NB4 (cell line): ENCODE results near the gene MDGA2.

ENCODE experiments used
- MYC ChIP-seq: IDR thresholded peaks from 2 replicates; pipeline ENCODE4 v1.6.1; 2011; ENCODE audit warnings: low read depth, low read length
- POLR2A ChIP-seq: IDR thresholded peaks from 2 replicates; pipeline ENCODE4 v1.6.1; 2011; ENCODE audit warnings: mild to moderate bottlenecking; ENCODE audit not compliant: insufficient read length; ENCODE audit errors: extremely low read depth
- TF ChIP-seq, protein P1 (sequence below): IDR thresholded peaks from one replicate; pipeline ENCODE4 v1.5.1; 2012; ENCODE audit warnings: low read depth, low read length
- TF ChIP-seq, protein P2 (sequence below): IDR thresholded peaks from 2 replicates; pipeline ENCODE4 v1.6.1; 2011; ENCODE audit warnings: low read depth, low read length

DNA sequence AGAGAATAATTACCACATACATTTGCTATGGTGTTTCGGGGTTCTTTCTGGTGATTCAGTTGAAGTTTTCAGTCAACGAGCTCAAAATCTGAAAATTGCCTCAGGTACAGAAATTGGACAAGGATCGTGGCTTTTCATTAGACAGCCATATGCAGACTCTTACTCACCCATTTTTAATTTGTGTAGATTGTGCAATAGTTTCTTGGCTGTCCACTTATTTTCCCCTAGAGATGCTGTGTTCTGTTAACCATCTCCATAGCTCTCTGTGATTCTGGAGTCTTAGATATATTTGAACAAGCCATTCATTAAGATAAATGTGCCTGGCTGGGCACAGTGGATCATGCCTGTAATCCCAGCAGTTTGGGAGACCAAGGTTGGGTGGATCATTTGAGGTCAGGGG is 526.7 kb downstream of the MDGA2 start:
- TF ChIP-seq, protein P1, sequence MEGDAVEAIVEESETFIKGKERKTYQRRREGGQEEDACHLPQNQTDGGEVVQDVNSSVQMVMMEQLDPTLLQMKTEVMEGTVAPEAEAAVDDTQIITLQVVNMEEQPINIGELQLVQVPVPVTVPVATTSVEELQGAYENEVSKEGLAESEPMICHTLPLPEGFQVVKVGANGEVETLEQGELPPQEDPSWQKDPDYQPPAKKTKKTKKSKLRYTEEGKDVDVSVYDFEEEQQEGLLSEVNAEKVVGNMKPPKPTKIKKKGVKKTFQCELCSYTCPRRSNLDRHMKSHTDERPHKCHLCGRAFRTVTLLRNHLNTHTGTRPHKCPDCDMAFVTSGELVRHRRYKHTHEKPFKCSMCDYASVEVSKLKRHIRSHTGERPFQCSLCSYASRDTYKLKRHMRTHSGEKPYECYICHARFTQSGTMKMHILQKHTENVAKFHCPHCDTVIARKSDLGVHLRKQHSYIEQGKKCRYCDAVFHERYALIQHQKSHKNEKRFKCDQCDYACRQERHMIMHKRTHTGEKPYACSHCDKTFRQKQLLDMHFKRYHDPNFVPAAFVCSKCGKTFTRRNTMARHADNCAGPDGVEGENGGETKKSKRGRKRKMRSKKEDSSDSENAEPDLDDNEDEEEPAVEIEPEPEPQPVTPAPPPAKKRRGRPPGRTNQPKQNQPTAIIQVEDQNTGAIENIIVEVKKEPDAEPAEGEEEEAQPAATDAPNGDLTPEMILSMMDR, result no peak
- TF ChIP-seq POLR2A (no peak), MYC (no peak)
- TF ChIP-seq, protein P2, sequence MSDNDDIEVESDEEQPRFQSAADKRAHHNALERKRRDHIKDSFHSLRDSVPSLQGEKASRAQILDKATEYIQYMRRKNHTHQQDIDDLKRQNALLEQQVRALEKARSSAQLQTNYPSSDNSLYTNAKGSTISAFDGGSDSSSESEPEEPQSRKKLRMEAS, result no peak
